AG09309 (cell line): ENCODE results near the gene DCDC2.
"Not testable (repeated sequence)": the region's sequence is repeated elsewhere in the genome, so short reads cannot be mapped to it uniquely, and the experiment has no call there.

Experiments used
- DNase-seq: peaks from one replicate; pipeline ENCODE4 v3.0.0-alpha.2; 2010; ENCODE audit warnings: low read depth
- H3K4me3 ChIP-seq: 2 replicates; pipeline ENCODE4 v1.5.1; 2011; ENCODE audit warnings: mild to moderate bottlenecking, low read depth, low read length, moderate library complexity; ENCODE audit not compliant: control insufficient read depth
- TF ChIP-seq, protein P1 (sequence below): IDR thresholded peaks from 2 replicates; pipeline ENCODE4 v1.5.1; 2011; ENCODE audit warnings: mild to moderate bottlenecking, low read depth, low read length, inconsistent platforms; ENCODE audit not compliant: insufficient read depth, control insufficient read depth; ENCODE audit errors: missing control alignments

Gene DCDC2

GRCh38 chr6:24376871-24377270 lies 19.0 kb upstream of the DCDC2 start:
- DNase-seq, result no peak
- H3K4me3 ChIP-seq, result no peak overlapping the region
- TF ChIP-seq, protein P1, sequence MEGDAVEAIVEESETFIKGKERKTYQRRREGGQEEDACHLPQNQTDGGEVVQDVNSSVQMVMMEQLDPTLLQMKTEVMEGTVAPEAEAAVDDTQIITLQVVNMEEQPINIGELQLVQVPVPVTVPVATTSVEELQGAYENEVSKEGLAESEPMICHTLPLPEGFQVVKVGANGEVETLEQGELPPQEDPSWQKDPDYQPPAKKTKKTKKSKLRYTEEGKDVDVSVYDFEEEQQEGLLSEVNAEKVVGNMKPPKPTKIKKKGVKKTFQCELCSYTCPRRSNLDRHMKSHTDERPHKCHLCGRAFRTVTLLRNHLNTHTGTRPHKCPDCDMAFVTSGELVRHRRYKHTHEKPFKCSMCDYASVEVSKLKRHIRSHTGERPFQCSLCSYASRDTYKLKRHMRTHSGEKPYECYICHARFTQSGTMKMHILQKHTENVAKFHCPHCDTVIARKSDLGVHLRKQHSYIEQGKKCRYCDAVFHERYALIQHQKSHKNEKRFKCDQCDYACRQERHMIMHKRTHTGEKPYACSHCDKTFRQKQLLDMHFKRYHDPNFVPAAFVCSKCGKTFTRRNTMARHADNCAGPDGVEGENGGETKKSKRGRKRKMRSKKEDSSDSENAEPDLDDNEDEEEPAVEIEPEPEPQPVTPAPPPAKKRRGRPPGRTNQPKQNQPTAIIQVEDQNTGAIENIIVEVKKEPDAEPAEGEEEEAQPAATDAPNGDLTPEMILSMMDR, result no peak

DNA sequence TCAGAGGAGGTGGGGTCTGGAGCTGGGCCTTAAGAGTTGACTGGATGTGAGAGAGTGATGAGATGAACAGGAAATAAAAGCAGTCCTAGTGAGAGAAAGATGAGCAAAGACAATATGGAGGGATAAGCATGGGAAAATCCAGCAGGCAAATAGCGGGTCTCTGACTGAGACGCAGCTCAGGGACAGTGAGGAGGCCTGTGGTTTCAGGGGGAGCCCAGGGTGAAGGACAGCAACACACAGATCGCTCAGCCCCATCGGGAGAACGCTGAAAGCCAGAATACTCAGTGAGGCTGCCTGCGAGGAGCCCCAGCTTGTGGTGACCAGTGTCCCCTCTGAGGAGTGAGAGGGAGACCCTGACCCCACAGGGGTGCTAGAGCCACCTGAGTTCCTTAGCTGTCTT lies 16.8 kb upstream of the DCDC2 start:
- DNase-seq, result no peak
- no peak overlapping the region for H3K4me3 ChIP-seq
- TF ChIP-seq, protein P1, result no peak

DNA sequence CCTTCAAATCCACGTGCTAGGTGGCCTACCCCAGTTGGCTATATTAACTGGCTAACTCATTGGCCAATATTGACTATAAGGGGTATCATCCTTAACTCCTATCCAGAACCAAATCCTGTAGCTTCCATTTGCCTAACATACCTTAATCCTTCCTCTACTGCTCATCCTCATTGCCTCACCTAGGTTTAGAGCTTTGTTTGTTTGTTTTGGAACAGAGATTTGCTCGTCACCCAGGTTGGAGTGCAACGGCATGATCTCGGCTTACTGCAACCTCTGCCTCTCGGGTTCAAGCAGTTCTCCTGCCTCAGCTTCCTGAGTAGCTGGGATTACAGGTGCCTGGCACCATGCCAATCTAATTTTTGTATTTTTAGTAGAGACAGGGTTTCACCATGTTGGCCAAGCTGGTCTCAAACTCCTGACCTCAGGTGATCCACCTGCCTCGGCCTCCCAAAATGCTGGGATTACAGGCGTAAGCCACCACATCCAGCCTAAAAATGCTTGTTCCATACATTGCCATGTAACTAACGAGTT lies 7.3 kb upstream of the DCDC2 start:
- not testable (repeated sequence) for DNase-seq, H3K4me3 ChIP-seq

DNA sequence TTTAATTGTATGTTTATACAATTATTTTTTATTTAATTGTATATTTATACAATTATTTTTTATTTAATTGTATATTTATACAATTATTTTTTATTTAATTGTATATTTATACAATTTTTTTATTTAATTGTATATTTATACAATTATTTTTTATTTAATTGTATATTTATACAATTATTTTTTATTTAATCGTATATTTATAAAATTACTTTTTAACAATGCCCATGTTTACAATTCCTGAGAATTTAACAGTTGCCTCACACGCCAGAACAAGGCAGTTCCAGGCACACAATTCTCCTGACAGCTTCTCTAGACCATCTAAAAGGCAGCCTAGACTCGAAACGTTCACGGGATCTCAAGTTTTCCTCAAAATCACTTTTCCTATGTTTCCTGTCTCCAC lies 4.5 kb upstream of the DCDC2 start:
- not testable (repeated sequence) for DNase-seq, H3K4me3 ChIP-seq

DNA sequence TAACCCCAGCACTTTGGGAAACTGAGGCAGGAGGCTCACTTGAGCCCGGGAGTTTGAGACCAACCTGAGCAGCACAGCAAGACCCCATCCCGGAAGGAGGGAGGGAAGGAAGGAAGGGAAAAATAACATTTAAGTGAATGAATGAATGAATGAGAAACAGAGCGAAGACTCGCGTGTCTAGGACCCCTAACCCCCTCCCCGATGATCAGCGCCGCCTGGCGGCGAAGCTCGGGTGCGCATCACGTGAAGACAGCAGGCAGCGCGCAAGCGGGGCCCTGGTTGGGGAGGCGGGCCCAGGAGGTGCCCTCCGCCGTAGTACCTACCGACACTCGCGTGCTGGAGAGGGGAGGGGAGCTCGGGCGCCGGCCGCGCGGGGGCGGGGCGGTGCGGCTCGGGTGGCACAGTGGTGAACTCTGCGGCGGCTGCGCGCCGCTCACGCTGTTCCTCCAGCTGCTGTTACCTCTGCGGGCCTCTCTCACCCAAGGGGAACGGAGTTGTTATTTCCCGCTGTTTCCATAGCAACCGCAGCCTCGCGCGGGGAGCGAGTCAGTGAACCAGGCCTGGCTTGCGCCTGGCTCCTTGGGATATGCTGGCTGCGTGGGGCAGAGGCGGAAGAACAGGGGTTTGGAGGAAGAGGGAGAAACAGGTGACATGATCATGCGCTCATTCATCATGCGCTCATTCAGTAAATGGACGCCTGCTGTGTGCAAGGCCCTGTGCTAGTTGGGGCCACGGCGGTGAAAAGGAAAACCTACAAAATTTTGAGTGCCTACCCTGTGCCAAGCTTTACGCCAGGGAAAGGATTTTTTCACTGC lies 2.0 kb upstream of the DCDC2 start:
- H3K4me3 ChIP-seq, result peak overlapping the region; percentile 49
- DNase-seq, result no peak
- TF ChIP-seq, protein P1, result peak; percentile 87

DNA sequence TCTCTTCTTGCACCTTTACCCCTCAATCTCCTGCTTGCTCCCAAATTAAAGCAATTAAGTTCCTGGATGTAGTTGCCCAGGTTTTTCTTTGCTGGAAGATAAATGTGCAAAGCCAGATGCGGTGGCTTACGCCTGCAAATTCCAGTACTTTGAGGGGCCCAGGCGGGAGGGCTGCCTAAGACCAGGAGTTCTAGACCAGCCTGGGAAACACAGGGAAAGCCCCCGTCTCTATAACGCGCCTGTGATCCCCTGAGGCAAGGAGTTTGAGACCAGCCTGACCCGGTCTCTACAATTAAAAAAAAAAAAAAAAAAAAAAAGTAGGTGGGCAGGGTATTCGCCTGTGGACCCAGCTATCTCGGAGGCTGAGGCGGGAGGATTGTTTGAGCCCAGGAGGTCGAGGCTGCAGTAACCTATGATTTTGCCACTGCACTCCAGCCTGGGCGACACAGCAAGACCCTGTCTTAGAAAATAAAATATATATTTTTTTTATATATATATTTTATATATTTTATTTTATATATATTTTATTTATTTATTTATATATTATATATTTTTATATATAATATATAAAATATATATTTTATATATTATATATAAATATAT lies 461 bp upstream of the DCDC2 start:
- TF ChIP-seq, protein P1, result no peak
- no peak overlapping the region for H3K4me3 ChIP-seq

DNA sequence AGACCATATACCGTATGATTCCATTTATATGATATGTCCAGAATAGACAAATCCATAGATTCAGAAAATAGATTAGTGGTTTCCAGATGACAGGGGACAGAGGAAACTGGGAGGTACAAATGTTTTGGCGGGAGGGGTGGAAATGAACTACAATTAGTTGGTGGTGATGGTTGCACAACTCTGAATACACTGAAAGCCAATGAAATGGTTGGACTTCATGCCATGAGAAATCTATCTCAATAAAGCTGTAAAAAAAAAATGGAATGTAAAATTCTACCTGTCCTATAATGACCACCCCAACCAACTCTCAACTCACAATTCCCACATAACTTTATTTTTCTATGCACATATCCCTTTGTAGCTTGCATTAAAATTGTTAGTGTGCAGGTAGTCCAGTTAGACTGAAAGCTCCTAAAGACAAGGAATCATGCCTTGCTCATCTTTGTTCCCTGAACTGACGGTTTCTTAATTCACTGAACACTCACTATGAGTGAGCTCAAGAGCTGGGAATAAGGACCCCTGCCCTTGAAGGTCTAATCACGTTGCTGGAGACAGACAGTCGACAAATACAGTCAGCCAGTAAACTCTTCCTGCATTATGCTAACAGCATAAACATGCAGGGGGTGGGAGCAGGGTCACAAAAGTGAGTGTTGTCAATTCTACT lies 1.4 kb downstream of the DCDC2 start:
- TF ChIP-seq, protein P1, result no peak
- DNase-seq, result no peak
- H3K4me3 ChIP-seq, result no peak overlapping the region

More for the DNA sequence above, 461 bp upstream of the DCDC2 start:
- DNase-seq, result no peak
